ENCODE measurements around the gene EMX2.

Gene EMX2

GRCh38 chr10:117532451-117533107, 10.0 kb upstream of the EMX2 start:
- DNase-seq = no peak

- no peak for DNase-seq
Measured at GRCh38 chr10:117533507-117534281, 8.9 kb upstream of the EMX2 start.

- DNase-seq = no peak
Measured at GRCh38 chr10:117534321-117535297, 7.9 kb upstream of the EMX2 start.

- DNase-seq = no peak
Measured at GRCh38 chr10:117535298-117536071, 7.1 kb upstream of the EMX2 start.

DNA sequence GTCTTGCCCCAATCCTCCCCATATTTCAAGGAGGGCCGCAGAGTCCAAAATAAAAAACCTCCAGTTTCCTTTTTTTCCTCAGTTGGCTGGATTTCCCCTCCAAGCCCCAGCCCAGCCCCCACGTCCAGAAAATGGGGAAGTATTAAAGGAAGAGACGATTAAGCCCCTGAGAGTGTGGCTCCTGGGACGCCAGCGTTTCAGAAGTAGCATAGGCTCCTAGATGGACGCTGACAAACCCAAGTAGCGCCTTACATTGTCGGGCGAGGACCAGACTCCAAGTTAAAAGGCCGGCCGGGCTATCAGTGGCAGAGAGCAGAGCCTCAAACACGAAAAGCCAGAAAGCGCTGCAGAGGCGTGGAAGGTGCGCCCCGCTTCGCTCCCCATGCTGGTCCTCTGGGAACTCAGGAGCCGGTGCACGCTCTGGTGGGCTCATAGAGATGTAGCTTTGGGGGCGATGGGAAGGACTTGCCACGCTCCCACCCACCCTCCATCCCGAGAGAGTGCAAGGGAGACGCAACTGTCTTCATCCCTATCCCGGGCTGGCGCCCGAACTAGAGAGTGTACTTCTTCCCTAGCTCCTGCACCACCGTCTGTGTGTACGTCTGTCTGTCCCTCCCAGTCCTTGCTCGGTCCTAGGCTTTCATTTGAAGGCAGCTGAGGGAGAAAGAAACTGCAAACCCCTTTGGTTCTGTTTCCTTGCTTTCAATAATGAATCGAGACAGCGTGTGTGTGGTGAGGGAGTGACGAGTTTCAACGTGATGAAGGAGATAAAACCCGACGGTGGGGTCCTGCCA, 6.3 kb upstream of the EMX2 start:
- DNase-seq = no peak

- DNase-seq = no peak
Measured at GRCh38 chr10:117536866-117537435, 5.6 kb upstream of the EMX2 start.

DNA sequence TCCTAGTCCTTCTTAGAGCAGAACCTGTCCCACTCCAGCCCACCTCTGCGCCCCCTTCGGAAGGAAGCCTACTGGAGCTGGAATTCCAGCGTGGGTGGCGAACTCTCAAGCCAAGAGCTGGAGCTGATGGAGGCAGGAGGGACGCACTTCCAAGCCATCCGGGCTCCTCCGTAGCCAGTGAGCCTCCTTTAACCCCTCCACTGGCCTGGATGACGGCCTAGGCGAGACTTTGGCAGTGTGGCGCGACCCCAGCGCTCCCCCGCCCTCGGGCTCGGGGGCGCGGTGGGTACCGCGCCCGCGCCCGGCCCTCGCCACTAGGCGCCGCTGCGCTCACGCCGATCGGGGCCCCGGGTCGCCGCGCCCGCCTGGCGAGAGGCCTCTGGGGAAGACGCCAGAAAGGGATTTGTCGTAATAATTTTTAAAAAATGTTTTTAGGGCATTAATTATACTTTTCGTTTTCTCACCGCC, 5.1 kb upstream of the EMX2 start:
- DNase-seq = peak; percentile 7

DNA sequence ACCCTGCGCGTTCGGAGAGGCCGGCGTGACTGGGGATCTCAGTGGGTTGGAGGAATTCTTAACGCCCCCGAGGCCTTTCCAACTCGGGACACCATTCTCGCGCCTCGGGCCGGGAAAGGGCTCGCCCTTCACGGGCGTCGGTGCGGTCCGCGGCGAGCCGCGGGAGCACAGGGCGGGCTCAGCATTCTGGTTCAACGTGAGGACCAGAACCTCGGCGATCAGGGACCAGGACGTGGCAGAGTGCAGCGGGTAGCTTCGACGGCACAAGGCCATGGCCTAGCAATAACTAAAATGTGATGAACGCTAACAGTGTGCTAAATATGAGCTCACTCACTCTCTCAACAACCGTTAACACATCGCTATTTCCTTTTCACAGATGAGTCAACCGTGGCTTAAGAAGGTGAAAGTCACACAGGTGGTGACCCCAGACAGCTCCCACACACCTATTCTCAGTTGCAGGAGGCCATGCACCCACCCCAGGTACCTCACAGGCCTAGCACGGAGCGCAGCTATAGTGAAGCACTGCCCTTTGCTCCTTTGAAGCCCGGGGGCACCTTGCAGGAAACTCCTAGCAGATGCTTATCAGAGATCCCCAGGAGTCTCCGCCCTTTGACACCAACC, 4.5 kb upstream of the EMX2 start:
- DNase-seq = no peak

DNA sequence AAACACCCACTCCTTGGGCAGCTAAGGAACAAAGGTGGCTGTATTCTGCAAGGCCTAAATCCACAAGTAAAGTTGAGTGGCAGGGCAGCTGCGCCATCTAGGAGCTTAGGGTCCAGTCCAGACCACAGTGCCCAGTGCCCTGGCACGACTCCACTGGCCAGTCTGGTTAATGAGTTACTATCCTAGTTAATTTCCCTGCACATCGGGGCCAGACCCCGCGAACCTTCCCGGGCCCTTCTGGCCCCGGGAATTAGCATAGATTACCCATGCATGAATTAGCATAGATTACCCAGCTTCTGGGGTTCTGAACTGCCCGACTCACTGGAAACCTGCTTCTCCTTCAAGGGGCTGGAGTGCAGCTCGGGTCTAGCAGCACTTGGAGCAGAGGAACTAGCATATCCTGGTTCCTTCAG, 3.2 kb upstream of the EMX2 start:
- no peak for DNase-seq

DNA sequence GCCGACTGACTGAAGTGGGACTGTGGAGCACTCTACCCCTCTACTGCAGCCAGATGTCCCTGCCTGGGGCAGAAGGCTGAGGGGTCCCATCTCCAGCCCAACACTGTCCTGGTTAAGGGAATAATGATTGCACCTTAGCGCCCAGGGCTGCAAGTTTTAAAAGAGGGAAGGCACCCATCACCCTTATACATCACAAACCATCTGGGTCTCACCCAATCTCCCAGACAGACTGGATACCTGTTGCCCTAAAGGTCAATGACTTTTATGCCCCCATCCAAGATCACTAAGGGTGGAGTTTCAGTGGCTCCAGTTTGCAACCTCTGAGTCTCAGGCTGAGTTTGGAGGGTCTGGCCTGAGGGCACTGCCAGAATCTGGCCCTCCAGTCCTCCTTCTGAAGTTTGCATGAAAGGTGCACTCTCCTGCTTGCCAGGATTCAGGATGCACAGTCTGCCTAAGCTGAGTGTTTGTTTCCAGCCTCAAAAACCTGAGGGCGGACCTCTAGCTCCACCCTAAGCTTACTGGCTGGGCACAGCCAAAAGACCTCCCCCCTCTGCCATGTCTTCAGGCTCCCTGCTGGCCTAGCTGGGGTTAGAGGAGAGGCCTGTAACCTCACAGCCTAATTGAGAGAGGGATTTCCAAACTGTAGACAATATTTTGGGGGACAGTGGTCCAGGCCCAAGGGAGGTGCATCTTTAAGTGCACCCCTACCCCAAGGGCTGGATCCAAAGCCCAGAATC, 2.5 kb upstream of the EMX2 start:
- DNase-seq = no peak

DNA sequence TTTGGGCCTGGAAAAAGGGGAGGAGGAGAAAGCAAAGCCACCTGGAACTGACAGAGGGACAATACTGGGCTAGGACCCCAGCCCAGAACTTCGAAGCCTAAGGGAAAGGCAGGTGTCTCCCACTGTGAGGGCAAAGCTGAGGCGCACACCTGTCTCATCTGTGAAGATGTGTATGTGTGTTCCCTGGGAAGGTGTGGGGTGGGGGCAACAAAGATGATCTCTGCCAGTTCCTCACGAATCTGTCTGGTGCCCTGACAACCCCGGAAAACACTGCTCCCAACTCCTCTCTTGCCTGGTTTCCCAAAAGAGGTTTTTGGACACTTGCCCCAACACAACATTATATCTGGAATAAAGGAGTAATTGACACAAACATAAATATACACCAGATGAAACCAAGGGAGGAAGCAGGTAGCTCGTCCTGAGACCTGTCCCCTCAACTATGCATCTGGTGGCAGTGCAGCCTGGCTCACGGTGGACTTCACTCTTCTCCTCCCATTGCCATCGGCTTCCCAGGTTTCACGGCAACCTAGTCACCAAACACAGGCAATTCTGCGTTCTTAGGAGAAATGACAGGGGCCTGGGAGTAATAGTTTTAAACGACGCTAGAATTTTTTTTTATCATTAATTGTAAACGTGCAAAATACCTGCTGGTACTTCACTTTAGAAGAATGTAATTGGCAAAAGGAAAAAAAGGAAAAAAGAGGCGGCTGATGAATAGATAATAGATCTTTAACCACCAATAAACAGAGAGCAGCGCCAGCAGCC, 1.7 kb upstream of the EMX2 start:
- no peak for DNase-seq

GRCh38 chr10:117541405-117541908, 1.1 kb upstream of the EMX2 start:
- no peak for DNase-seq

- DNase-seq = no peak
Measured at GRCh38 chr10:117541909-117542705, 439 bp upstream of the EMX2 start.

GRCh38 chr10:117543225-117544003, 868 bp downstream of the EMX2 start:
- no peak for DNase-seq

GRCh38 chr10:117544004-117544701, 1.6 kb downstream of the EMX2 start:
- no peak for DNase-seq

DNA sequence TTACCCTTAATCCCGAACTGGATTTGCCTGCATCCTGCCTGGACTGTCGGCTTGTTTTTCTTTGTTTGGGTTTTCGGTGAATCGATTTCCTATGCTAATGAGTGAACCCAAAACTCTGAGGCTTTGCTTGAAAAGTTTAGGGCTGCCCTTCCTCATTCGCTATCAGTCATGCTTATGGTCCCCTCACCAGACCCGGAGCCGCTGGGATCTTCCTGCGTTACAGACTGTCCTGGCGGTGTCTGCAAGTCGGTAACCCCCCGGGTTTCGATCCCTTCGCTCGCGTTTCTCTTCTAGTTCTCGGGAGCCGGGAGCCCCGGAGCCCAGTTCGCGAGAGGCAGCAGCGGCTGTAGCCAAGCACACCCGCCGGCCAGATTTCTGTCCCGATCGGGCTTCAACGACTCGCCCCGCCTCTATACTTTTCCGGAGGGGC, 2.2 kb downstream of the EMX2 start:
- DNase-seq = no peak
